T-helper 2 cell (primary cell): ENCODE measurements around the gene CEACAM1.
"Not testable (repeated sequence)": the region's sequence is repeated elsewhere in the genome, so short reads cannot be mapped to it uniquely, and the experiment has no call there.

Experiments used
- DNase-seq, 5 experiments: peaks; one replicate each; pipeline versions ENCODE4 v3.0.0 to v3.0.0-alpha.2; 2012 to 2022

CEACAM1 gene

DNA sequence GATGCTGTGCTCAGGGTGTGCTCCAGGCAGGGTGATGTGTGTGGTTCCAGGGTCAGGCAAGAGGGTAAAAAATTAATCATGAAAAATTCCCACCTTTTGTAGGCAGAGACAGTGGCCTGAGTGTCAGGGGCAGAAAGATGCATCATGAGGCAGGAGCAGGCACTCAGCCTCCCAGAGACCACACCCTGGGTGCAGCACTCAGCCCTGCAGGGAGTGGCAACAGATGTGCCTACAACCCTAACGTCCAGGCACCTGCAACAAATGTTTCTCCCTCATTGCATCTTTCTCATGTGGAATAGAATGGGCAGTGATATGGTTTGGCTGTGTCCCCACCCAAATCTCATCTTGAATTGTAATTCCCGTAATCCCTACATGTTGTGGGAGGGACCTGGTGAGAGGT lies 19.6 kb upstream of the CEACAM1 start:
- DNase-seq, result no peak

DNA sequence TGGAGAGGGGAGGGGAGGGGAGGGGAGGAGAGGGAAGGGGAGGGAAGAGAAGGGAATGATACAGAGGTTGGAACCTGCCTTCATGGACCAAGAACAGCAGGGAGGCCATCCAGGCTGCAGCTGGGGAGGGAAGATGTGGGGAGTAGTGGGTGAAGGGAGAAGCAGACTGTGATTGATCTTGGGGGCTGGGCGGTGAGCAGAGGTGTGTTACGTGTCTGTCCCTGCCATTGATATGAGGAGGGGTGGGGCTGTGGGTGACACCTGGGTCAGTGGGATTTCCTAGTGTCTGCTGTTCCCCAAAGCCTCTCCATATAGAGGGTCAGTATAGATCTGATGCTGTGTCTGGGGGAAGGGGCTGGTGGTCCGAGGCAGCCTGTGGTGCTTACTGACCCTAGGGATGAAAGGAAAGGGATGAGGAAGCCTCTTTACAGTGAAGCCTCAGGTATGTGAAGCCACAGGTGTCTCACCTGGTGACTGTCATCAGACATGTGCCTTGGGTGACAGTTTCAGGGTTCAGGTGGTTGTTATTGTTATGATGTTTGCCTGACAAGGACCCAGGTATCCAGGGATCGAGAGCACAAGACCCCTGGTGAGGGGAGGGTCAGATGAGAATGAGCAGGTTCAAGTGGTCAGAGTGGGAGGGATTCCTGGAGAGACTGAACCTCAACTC lies 18.7 kb upstream of the CEACAM1 start:
- DNase-seq, result no peak

DNA sequence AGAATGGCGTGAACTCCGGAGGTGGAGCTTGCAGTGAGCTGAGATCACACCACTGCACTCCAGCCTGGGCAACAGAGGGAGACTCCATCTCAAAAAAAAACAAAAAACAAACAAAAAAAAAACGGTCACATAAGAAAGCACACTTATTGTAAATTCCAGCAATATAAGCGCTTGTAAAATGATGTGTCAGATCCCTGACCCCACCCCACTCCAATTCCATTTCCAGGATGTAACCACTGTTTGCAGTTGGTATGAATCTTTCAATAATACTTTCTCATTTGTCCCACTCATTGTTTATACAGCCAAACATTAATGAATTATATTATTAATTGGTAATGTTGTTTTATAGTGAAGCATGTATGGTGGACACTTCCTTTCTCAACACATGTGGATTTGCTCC lies 15.9 kb upstream of the CEACAM1 start:
- DNase-seq, result no peak

DNA sequence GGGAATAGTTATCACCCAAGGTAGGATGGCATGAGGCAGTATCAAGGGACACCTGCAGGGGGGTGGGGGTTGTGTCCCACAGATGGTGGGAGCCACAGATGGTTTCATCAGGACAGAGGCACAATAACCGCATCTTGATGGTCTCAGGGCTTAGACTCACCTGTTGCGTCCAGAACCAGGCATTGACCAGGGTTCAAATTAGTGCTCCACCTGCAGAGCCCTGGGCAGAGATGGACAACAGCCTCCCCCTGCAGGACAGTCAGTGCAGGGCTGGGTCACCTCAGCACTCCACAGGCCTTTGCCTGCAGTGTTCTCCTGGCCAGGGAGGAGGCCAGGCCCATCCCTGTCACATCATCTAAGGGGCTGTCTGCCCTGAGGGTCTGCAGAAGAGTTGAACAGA lies 14.5 kb upstream of the CEACAM1 start:
- no peak for DNase-seq

DNA sequence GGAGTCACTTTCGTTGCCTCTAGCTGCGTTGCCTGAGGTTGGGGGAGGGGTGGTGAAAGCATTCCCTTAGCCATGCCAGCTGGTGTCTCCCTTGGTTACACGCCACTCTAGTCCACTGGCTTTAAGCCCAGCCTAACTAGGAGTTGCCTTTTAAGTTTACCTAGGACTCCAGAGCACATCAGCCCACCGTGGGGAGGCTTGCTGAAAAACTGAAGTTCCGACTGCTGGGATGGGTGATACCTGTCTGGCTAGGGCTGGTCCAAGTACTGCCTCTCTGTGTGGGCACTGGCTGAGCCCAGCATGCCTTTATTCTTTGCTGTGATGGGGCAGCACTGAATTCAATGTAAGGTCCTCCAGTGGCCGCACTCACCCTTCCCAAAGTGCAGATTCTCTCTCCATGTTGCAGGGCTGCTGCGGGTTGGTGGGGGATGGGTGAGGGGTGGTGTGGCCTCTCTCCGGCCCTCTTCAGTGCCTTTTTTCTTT lies 11.8 kb upstream of the CEACAM1 start:
- no peak for DNase-seq

DNA sequence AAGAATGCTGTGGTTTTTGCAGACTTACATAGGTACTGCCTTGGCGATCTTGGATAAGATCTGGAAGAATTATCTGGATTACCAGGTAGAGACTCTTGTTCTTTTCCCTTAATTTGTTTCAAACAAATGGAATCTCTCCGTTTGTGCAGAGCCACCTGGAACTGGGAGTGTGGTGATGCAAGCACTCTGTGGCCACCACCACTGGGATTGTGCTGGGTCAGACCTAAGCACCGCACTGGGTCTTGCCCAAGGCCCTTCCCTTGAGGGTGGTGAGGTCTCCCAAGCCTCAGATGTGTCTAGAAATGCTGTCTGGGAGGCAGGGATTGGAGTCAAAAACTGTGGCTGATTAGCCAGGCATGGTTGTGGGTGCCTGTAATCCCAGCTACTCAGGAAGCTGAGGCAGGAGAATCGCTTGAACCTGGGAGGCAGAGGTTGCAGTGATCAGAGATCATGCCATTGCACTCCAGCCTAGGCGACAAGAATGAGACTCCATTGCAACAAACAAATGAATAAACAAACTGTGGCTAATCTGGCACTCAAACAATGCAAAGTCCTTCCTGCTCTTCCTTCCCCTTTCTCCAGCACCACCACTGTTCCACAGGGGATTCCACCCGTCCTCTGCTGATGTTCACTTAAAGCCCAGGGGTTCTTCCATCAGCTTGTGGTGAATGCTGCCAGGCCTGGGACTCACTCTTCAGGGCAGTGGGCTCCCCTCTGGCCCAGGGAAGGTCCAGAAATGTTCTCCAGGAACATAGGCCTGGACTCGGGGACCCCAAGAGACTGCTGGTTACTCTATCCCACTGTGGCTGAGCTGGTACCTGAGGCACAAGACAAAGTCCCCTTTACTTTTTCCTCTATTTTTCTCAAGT lies 10.8 kb upstream of the CEACAM1 start:
- no peak for DNase-seq

DNA sequence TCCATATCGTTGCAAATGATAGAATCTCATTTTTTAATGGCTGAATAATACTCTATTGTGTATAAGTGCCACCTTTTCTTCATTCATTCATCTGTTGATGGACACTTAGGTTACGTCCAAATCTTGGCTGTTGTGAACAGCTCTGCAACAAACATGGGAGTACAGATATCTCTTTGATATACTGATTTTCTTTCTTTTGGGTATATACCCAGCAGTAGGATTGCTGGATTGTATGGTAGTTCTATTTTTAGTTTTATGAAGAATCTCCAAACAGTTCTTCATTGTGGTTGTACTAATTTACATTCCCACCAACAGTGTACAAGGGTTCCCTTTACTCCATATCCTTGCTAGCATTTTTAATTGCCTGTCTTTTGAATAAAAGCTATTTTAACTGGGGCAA lies 7.0 kb upstream of the CEACAM1 start:
- not testable (repeated sequence) for DNase-seq

DNA sequence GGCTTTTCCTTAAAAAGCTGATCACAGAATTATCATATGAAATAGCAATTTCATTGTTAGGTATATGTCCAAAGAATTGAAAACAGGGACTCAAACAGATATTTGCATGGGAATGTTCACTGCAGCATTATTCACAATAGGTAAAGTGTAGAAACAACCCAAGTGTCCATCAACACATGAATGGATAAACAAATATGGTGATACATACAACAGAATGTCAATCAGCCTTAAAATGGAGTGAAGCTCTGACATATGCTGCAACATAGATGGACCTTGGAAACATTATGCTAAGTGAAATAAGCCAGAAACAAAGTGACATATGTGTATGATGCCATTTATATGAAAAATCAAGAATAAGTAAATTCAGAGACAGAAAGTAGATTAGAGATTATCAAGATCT lies 6.1 kb upstream of the CEACAM1 start:
- DNase-seq, result no peak

DNA sequence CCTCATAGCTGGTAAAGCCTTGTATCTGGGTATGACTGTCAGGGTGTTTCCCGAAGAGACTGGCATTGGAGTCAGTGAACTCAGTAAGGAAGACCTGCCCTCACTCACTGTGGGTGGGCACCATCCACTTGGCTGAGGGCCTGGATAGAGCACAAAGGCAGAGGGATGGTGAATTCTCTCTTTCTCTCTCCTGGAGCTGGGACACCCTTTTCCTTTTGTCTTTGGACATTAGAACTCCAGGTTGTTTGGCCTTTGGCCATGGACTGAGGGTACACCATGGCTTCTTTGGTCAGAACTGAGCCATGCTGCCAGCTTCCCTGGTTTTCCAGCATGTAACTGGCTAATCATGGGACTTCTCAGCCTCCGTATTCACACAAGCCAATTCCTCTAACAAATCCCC lies 4.6 kb upstream of the CEACAM1 start:
- DNase-seq, result no peak

DNA sequence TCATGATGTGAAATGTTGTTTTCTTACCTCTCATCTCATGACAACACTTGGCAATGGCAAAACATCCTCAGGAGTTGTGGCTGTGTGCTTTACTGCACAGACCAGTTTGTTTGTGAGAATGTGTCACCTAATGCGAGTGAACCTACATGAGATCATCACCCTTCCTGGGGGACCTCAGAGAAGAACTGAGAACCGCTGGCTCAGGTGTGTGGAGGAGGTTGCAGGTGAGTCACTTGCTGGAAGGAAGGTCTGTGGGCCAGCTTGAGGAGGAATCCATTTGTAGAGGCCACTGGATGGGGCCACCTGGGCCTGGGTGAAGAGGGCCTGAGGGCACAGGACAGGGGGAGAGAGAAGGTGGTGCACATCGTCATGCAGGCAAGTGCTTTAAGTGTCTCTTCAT lies 3.0 kb upstream of the CEACAM1 start:
- no peak for DNase-seq

DNA sequence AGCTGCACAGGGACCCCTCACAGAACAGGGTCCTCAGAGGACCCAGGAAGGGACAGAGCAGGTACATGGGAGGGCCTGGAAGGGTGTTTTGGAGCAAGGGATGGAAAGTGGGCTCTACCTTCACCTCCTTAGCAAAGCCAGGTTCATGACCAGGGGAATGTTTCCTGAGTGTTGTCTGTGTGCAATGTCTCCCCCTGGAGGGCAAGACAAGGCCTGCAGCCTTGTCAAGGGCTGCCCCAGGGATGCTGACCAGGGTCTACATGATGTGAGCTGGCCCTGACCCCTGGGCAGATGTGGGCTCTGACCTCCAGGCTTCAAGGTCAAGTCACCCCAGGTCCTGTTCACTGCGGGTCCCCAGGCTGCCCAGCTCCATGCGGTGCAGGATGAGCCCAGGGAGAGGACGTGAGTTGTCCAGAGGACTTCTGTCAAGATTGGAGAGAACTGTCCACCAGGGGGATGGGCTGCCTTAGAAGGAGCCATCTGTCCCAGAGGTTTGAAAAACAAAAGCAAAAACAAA lies 1.0 kb upstream of the CEACAM1 start:
- DNase-seq, result peak; percentile 28 to 66 (median 50)

DNA sequence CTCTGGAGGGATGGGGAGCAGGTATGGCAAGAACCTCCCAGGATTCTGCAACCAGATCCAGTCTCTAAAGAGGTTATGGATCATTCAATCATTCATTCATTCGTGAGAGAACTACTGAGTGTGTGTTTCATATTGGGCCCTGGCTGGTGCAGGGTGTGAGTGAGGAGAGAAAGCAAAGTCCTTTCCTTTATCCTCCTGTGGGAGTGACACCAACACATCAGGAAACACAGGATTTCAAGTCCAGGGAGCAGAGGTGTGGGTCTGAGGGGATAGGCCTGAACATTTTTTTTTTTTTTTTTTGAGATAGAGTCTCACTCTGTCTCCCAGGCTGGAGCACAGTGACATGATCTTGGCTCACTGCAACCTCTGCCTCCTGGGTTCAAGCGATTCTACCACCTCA lies 3.3 kb downstream of the CEACAM1 start:
- no peak for DNase-seq

DNA sequence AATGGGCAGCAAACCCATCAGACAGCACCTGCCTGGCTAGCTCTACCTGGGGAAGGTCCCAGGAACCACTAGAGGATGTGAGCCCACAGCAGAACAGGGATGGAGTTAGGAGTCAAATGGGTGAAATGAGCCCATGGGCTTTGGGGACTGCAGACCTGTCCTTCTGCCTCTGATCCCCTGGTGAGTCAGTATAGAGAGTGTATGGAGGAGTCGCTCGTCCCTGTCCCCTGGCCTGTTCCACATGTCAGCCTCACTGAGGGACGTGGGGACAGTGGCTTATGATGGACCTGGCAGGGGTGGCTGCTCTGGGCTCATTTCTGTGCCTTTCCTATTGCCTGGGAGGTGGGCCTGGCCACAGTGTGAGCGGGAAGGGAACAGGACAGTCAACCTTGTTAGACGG lies 4.0 kb downstream of the CEACAM1 start:
- DNase-seq, result no peak

DNA sequence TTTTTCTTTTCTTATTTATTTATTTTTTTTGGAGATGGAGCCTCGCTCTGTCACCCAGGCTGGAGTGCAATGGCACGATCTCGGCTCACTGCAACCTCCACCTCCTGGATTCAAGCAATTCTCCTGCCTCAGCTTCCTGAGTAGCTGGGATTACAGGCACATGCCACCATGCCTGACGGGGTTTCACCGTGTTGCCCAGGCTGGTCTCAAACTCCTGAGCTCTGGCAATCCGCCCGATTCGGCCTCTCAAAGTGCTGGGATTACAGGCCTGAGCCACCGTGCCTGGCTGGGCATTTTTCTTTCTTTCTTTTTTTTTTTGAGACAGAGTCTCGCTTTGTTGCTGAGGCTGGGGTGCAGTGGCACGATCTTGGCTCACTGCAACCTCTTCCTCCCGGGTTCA lies 6.0 kb downstream of the CEACAM1 start:
- DNase-seq, result not testable (repeated sequence)

DNA sequence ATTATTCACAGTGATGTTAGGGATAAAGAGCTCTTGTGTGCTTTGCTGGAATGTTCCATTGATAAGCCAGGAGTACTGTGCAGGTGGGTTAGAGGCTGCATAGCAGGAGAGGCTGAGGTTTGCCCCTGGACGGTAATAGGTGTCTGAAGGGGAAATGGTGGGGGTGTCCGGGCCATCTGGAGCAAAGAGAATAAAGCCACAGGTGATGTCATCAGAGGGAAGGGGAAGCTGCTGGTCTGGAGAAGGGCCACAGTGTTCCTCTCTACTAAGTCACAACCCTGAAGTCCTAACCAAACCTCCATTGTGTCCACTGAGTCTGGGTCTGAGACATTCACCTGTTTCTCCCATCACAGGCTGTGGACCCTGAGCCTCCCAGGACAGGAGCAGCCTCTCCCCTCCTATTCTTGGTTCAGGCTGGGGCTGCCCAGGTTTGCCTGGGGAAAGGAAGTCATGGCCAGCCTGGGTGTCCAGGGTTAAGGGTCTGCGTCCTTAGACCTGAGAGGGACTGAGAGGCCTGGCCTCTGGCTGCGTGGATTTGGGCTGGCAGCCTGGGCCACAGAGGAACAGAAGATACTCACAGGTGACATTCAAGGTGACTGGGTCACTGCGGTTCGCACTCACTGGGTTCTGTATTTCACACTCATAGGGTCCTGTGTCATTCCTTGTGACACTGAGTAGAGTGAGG lies 6.8 kb downstream of the CEACAM1 start:
- no peak for DNase-seq

DNA sequence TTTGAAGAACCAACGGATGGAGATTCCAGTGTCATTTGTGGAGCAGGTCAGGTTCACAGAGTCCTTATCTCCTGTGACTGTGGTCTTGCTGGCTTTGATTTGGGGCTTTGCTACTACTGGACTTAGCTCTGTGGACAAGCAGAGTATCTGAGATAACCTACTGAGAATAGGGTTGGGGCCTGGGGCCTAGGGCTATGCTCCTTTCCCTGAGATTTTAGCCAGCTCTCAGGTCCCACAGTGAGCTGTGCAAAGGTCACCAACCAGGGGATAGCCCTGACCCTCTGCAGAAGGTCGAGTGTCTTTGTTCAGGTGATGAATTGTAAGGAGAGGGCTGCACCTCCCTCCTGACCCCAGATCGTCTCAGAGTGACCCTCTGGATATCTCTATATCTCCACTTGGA lies 9.2 kb downstream of the CEACAM1 start:
- DNase-seq, result no peak

DNA sequence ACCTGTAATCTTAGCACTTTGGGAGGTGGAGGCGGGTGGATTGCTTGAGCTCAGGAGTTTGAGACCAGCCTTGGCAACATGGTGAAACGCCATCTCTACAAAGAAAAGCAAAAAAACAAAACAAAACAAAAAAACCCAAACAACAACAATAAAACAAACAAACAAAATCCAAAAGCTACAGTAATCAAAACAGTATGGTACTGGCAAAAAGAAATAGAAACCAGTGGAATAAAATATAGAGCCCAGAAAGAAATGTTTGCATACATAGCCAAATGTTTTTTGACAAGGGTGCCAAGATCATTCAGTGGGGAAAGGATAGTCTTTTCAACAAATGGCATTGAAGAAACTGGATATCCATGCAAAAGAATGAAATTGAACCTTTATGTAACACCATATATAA lies 11.5 kb downstream of the CEACAM1 start:
- no peak for DNase-seq

DNA sequence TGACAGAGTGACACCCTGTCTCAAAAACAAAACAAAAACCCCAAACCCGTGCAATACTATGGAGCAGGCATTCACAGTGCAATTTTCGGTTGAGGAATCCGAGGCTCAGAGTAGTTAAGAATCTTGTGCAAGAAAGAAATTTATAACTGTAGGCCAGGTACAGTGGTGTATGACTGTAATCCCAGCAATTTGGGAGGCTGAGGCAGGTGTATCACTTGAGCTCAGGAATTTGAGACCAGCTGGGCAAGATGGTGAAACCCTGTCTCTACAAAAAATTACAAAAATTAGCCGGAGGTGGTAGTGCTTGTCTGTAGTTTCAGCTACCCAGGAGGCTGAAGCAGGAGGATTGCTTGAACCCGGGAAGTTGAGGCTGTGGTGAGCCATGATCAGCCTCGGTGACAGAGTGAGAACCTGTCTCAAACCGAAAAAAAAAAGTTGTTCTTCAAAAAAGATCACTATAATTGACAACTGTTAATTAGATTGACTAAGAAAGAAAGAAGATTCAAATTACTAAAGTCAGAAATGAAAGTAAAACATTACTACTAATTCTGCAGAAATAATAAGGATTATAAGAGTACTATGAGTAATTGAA lies 12.9 kb downstream of the CEACAM1 start:
- no peak for DNase-seq

DNA sequence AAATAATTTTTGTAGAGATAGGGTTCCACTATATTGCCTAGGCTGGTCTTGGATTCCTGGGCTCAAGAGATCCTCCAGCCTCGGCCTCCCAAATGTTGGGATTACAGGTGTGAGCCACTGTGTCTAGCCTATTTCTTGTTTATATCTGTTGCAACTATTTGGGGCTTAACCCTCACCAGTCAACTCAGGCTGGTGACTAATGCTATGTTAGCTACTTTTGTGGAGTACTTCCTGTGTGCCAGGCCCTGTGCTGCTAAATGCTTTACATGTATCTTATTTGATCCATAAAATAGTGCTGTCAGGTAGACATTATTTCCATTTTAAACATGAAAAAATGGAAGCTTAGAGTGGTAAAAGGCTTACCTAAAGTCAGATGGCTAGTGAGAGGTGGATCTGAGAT lies 13.8 kb downstream of the CEACAM1 start:
- peak in 1 of 5 experiments; percentile 6 for DNase-seq

DNA sequence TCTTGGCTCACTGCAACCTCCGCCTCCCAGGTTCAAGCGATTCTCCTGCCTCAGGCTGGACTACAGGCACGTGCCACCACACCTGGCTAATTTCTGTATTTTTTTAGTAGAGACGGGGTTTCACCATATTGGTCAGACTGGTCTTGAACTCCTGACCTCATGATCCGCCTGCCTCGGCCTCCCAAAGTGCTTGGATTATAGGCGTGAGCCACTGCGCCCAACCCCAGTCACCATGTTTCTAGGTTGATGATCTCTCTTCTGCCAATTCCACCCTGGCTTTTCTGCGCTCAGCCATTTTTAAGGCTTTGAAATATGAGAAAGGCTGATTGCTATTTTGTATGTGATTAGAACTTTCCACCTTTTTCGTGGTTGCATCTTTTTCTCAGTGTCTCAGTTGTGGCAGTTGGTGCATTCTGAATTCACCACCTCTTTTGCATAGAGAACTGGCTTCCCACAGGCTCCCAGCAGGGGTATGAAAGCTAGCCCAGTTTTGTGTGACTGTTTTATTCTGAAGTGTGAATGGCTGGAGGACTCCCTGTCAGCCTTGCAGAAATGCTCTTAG lies 15.5 kb downstream of the CEACAM1 start:
- no peak for DNase-seq

DNA sequence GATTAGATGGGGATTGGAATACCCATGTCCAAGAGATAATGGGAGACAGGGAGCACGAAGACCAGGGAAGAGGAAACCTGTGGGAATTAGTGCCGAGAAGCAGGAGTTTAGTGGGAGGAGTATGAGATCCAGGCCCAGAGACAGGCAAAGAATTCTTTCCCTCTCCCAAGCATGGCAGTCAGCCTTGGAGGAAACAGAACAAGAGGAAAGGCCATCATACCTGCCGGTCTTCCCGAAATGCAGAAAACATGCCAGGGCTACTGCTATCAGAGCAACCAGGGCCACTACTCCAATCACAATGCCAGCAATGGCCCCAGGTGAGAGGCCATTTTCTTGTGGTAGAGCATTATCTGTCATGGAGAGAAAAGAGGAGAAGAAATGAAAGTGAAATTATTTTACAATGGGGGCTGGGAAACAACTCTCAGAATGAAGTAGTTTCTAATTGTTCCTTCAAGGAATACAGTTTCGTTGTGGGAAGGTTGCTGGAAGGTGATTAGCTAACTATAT lies 16.1 kb downstream of the CEACAM1 start:
- no peak for DNase-seq

DNA sequence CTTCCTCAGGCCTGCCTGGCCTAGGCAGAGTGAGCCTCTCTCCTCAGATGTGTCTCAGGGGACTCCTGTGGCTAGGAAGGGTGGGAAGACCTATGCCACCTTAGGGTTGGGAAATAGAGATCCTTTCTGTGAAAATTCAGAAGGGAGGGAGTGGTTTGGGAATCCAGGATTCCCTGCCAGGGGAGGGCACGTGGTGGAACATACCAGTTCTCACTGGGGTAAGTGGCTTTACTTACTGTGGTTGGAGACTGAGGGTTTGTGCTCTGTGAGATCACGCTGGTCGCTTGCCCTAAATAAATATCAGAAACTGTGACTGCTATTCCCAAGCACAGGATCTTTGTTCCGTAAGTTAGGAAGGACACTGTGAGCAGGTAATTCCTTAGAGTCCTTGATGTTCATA lies 16.9 kb downstream of the CEACAM1 start:
- no peak for DNase-seq
